ENCODE measurements around the gene ZDHHC7.

DNA sequence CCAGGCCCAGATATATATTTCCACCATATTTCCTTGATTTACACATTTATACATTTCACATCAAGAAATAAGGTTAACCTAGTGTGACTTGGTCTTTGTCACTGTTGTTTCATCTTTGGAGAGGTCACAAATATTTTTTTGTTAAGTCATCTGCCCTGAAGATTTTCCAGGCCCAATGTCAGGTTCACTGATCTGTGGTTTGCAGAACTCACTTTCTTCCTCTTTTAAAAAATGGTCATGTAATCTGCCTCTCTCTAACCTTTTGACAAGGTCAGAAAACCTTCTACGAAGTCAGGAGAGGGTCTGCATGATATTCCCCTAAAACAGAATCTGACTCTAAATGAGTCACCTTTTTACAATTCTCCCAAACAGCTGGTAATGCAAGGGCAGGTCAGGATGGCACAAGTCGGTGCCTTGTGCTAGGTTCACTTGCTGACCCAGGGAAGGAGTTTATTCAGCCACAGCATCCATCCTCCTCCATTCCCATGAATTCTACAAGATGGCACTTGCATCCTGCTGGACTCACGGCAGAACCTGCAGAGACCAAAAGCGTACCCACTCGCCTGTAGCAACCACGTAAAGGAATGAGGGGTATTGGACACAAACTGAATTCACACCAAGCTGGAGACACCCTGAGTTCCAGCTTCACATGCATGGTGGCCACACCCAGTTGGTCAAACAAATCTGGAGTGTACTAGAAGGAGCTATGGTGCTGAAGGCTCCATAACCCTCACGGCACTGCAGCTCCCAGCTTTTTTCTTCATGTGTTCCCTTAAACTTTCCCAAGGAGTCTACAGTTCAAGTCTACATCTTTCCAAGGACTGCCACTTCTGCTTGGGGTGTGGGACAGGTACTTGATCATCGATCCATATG, 14.7 kb upstream of the ZDHHC7 start:
- TF ChIP-seq RNF2 (IDR thresholded peaks at IDR 0.05; ENCODE audit: borderline replicate concordance, low read depth, low read length, missing control alignments, poor library complexity, severe bottlenecking) (no peak), EP300 (IDR thresholded peaks at IDR 0.05; ENCODE audit: borderline replicate concordance in 1 of 2, low read depth in 2 of 2, low read length in 2 of 2) (no peak), RFX5 (IDR thresholded peaks at IDR 0.05; ENCODE audit: borderline replicate concordance, low read depth, low read length) (no peak), NANOG (IDR thresholded peaks at IDR 0.05; ENCODE audit: insufficient read depth, low read depth, low read length, poor library complexity, severe bottlenecking) (no peak), YY1 (IDR thresholded peaks at IDR 0.05; ENCODE audit: low read depth, low read length) (no peak), POLR2A (IDR thresholded peaks at IDR 0.05; ENCODE audit: control extremely low read depth in 1 of 2, low read depth in 2 of 2, low read length in 2 of 2) (no peak), RAD21 (IDR thresholded peaks at IDR 0.05 in 1 of 2, conservative IDR thresholded peaks at IDR 0.05 in 1 of 2; ENCODE audit: low read depth in 2 of 2, low read length in 2 of 2) (no peak), SRF (IDR thresholded peaks at IDR 0.05; ENCODE audit: low read depth, low read length) (no peak), ASH2L (IDR thresholded peaks at IDR 0.05; ENCODE audit: low read length) (no peak), GTF2F1 (IDR thresholded peaks at IDR 0.05; ENCODE audit: borderline replicate concordance, low read depth, low read length) (no peak)
- TF ChIP-seq, protein P1, sequence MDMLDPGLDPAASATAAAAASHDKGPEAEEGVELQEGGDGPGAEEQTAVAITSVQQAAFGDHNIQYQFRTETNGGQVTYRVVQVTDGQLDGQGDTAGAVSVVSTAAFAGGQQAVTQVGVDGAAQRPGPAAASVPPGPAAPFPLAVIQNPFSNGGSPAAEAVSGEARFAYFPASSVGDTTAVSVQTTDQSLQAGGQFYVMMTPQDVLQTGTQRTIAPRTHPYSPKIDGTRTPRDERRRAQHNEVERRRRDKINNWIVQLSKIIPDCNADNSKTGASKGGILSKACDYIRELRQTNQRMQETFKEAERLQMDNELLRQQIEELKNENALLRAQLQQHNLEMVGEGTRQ (IDR thresholded peaks at IDR 0.05; ENCODE audit: low read length): no peak
- TF ChIP-seq, protein P2, sequence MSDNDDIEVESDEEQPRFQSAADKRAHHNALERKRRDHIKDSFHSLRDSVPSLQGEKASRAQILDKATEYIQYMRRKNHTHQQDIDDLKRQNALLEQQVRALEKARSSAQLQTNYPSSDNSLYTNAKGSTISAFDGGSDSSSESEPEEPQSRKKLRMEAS (IDR thresholded peaks at IDR 0.05): no peak
- TF ChIP-seq, protein P3, sequence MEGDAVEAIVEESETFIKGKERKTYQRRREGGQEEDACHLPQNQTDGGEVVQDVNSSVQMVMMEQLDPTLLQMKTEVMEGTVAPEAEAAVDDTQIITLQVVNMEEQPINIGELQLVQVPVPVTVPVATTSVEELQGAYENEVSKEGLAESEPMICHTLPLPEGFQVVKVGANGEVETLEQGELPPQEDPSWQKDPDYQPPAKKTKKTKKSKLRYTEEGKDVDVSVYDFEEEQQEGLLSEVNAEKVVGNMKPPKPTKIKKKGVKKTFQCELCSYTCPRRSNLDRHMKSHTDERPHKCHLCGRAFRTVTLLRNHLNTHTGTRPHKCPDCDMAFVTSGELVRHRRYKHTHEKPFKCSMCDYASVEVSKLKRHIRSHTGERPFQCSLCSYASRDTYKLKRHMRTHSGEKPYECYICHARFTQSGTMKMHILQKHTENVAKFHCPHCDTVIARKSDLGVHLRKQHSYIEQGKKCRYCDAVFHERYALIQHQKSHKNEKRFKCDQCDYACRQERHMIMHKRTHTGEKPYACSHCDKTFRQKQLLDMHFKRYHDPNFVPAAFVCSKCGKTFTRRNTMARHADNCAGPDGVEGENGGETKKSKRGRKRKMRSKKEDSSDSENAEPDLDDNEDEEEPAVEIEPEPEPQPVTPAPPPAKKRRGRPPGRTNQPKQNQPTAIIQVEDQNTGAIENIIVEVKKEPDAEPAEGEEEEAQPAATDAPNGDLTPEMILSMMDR (IDR thresholded peaks at IDR 0.05; ENCODE audit: control extremely low read depth in 1 of 3, insufficient read depth in 1 of 3, low read depth in 1 of 3, low read length in 3 of 3): no peak
- TF ChIP-seq, protein P4, sequence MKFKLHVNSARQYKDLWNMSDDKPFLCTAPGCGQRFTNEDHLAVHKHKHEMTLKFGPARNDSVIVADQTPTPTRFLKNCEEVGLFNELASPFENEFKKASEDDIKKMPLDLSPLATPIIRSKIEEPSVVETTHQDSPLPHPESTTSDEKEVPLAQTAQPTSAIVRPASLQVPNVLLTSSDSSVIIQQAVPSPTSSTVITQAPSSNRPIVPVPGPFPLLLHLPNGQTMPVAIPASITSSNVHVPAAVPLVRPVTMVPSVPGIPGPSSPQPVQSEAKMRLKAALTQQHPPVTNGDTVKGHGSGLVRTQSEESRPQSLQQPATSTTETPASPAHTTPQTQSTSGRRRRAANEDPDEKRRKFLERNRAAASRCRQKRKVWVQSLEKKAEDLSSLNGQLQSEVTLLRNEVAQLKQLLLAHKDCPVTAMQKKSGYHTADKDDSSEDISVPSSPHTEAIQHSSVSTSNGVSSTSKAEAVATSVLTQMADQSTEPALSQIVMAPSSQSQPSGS (IDR thresholded peaks at IDR 0.05; ENCODE audit: low read length): no peak

Data from H1 (cell line).